Parathyroid adenoma (tissue), 2 donors: ENCODE measurements around the gene PBX4.

Experiments
- H2AFZ ChIP-seq: fragments of 300-600 bp; sonication (generic); one replicate; pipeline ENCODE4 v1.7.0; 2017; ENCODE audit warnings: antibody characterized with exemption, mild to moderate bottlenecking
- H3K27ac ChIP-seq: fragments of 300-600 bp; sonication (generic); one replicate; pipeline ENCODE4 v1.7.0; 2017
- H3K27me3 ChIP-seq: fragments of 300-600 bp; sonication (generic); one replicate; pipeline ENCODE4 v1.7.0; 2017; ENCODE audit warnings: low read length; ENCODE audit not compliant: control insufficient read depth, insufficient read depth
- H3K36me3 ChIP-seq: fragments of 300-600 bp; sonication (generic); one replicate; pipeline ENCODE4 v1.7.0; 2017; ENCODE audit warnings: low read length; ENCODE audit not compliant: control insufficient read depth, insufficient read depth
- H3K4me1 ChIP-seq: fragments of 300-600 bp; sonication (generic); one replicate; pipeline ENCODE4 v1.7.0; 2017; ENCODE audit warnings: control low read depth
- H3K4me2 ChIP-seq: fragments of 300-600 bp; sonication (generic); one replicate; pipeline ENCODE4 v1.7.0; 2017; ENCODE audit warnings: low read length
- H3K4me3 ChIP-seq: fragments of 300-600 bp; sonication (generic); one replicate; pipeline ENCODE4 v1.7.0; 2017; ENCODE audit warnings: low read depth, low read length
- H3K79me2 ChIP-seq: fragments of 300-600 bp; sonication (generic); one replicate; pipeline ENCODE4 v1.7.0; 2017; ENCODE audit warnings: control low read depth
- H3K9ac ChIP-seq: fragments of 300-600 bp; sonication (generic); one replicate; pipeline ENCODE4 v1.7.0; 2017; ENCODE audit warnings: mild to moderate bottlenecking
- H3K9me3 ChIP-seq: fragments of 300-600 bp; sonication (generic); one replicate; pipeline ENCODE4 v1.7.0; 2017; ENCODE audit warnings: low read length; ENCODE audit not compliant: control insufficient read depth
- CTCF ChIP-seq: fragments of 300-600 bp; sonication (generic); IDR thresholded peaks from one replicate; pipeline ENCODE4 v1.7.0; 2017; ENCODE audit warnings: antibody characterized with exemption, mild to moderate bottlenecking
- donor health status: primary hyperparathyroidism.

Gene PBX4

GRCh38 chr19:19582471-19582870 is 36.0 kb downstream of the PBX4 start:
- no peak for TF ChIP-seq CTCF
- H3K36me3 ChIP-seq, result no peaks in the 10 kb centered on the region
- no peak overlapping the region for H3K9ac ChIP-seq
- no peaks in the 10 kb centered on the region for H3K79me2 ChIP-seq
- no peaks in the 10 kb centered on the region for H3K9me3 ChIP-seq
- H3K4me3 ChIP-seq, result no peak overlapping the region
- H3K4me2 ChIP-seq, result no peak overlapping the region
- H3K27ac ChIP-seq, result no peak overlapping the region
- H3K27me3 ChIP-seq, result no peaks in the 10 kb centered on the region
- H3K4me1 ChIP-seq, result no peaks in the 10 kb centered on the region
- H2AFZ ChIP-seq, result no peak overlapping the region

- H3K9ac ChIP-seq, result no peak overlapping the region
- H3K4me2 ChIP-seq, result no peak overlapping the region
- no peaks in the 10 kb centered on the region for H3K4me1 ChIP-seq
- H3K79me2 ChIP-seq, result no peaks in the 10 kb centered on the region
- no peak overlapping the region for H3K4me3 ChIP-seq
- TF ChIP-seq CTCF, result no peak
- no peak overlapping the region for H3K27ac ChIP-seq
- no peak overlapping the region for H2AFZ ChIP-seq
- no peaks in the 10 kb centered on the region for H3K9me3 ChIP-seq
- no peaks in the 10 kb centered on the region for H3K36me3 ChIP-seq
- H3K27me3 ChIP-seq, result no peaks in the 10 kb centered on the region
These were observed 37.1 kb downstream of the PBX4 start for GRCh38 chr19:19581391-19581790.

- TF ChIP-seq CTCF, result no peak
- Histone ChIP-seq H3K4me3 (no peak overlapping the region), H3K27ac (no peak overlapping the region), H3K9ac (no peak overlapping the region), H3K4me1 (no peaks in the 10 kb centered on the region), H3K36me3 (no peaks in the 10 kb centered on the region), H3K27me3 (no peaks in the 10 kb centered on the region), H3K79me2 (no peaks in the 10 kb centered on the region), H3K4me2 (no peak overlapping the region), H3K9me3 (no peaks in the 10 kb centered on the region), H2AFZ (no peak overlapping the region)
These were observed 38.1 kb downstream of the PBX4 start for GRCh38 chr19:19580418-19580817.

GRCh38 chr19:19579533-19580361 is 38.7 kb downstream of the PBX4 start:
- TF ChIP-seq CTCF, result no peak
- H3K4me1 ChIP-seq, result no peaks in the 10 kb centered on the region
- H3K4me2 ChIP-seq, result no peak overlapping the region
- no peak overlapping the region for H3K9ac ChIP-seq
- H3K4me3 ChIP-seq, result no peak overlapping the region
- H3K9me3 ChIP-seq, result no peaks in the 10 kb centered on the region
- H3K27ac ChIP-seq, result no peak overlapping the region
- no peaks in the 10 kb centered on the region for H3K79me2 ChIP-seq
- no peaks in the 10 kb centered on the region for H3K36me3 ChIP-seq
- H3K27me3 ChIP-seq, result no peaks in the 10 kb centered on the region
- no peak overlapping the region for H2AFZ ChIP-seq

GRCh38 chr19:19578252-19578651 is 40.2 kb downstream of the PBX4 start:
- Histone ChIP-seq H3K9ac (no peak overlapping the region), H3K27ac (no peak overlapping the region), H3K27me3 (no peaks in the 10 kb centered on the region), H3K4me1 (no peaks in the 10 kb centered on the region), H3K4me2 (no peak overlapping the region), H3K79me2 (no peaks in the 10 kb centered on the region), H3K36me3 (no peaks in the 10 kb centered on the region), H3K9me3 (no peaks in the 10 kb centered on the region), H3K4me3 (no peak overlapping the region), H2AFZ (no peak overlapping the region)
- no peak for TF ChIP-seq CTCF
